ENCODE measurements around the gene NUP160.

- TF ChIP-seq EZH2 (IDR thresholded peaks at IDR 0.05): no peak
- no peak for TF ChIP-seq CTCF (IDR thresholded peaks at IDR 0.05)
These were observed 46.9 kb upstream of the NUP160 start for GRCh38 chr11:47895035-47895434.
